ENCODE results near the gene LCORL. TPM values are rescaled to one million over a fixed set of nuclear protein-coding genes. Genes with fewer than 3 reads are reported as not detected.

LCORL gene
- 26.7 TPM for polyA plus RNA-seq (2013, experiment 1 of 2)
- polyA plus RNA-seq (2013, experiment 2 of 2), result 26.9 TPM

- peak; percentile 95 for DNase-seq (ENCODE audit: low spot score)
- no peaks in the 10 kb centered on the region for H3K79me1 ChIP-seq (ENCODE audit: low read depth, low read length)
- H4K8ac ChIP-seq (ENCODE audit: low read depth, low read length), result no peak within 1 kb of the TSS
- peak within 1 kb of the TSS; percentile 96 for H2BK120ac ChIP-seq (ENCODE audit: low read depth, low read length)
- H2BK12ac ChIP-seq (ENCODE audit: low read length), result no peak within 1 kb of the TSS
- peak within 1 kb of the TSS; percentile 94 for H3K27ac ChIP-seq (replicated peaks; ENCODE audit: low read length)
- peak within 1 kb of the TSS; percentile 90 for H3K9ac ChIP-seq (ENCODE audit: low read depth, low read length, poor library complexity)
- H3K36me3 ChIP-seq (replicated peaks in 1 of 2; ENCODE audit: control insufficient read depth in 2 of 2, insufficient read depth in 2 of 2, low read length in 2 of 2), result peaks cover 0 to 2% of the 10 kb centered on the region in 2 donors
- peak within 1 kb of the TSS; percentile 80 for H3K23ac ChIP-seq (ENCODE audit: low read depth, low read length, poor library complexity)
- H3K4ac ChIP-seq (ENCODE audit: low read length), result no peak within 1 kb of the TSS
- H3K4me2 ChIP-seq (ENCODE audit: insufficient read depth, low read length, poor library complexity, severe bottlenecking), result peak within 1 kb of the TSS; percentile 71
- H2BK5ac ChIP-seq (ENCODE audit: low read length), result peak within 1 kb of the TSS; percentile 99
- peaks cover 0 to 32% (median 2%) of the 10 kb centered on the region in 3 experiments for H3K27me3 ChIP-seq (ENCODE audit: control insufficient read depth in 3 of 3, insufficient read depth in 3 of 3, low read depth in 1 of 3, low read length in 3 of 3)
- H2AK5ac ChIP-seq (ENCODE audit: low read depth, low read length), result peak within 1 kb of the TSS; percentile 56
- peaks cover 0 to 5% of the 10 kb centered on the region in 2 donors for H3K9me3 ChIP-seq (replicated peaks in 1 of 2; ENCODE audit: control insufficient read depth in 2 of 2, insufficient read depth in 1 of 2, low read depth in 1 of 2, low read length in 2 of 2)
- H2AFZ ChIP-seq (ENCODE audit: low read length), result peak within 1 kb of the TSS; percentile 97
- H3K18ac ChIP-seq (ENCODE audit: low read length), result peak within 1 kb of the TSS; percentile 99
- H3K4me1 ChIP-seq (ENCODE audit: control insufficient read depth in 2 of 2, insufficient read depth in 1 of 2, low read depth in 1 of 2, low read length in 2 of 2), result peaks cover 0 to 6% of the 10 kb centered on the region in 2 donors
- peak within 1 kb of the TSS; percentile 98 for H3K14ac ChIP-seq (ENCODE audit: low read length)
- H2BK15ac ChIP-seq (ENCODE audit: low read length), result no peak within 1 kb of the TSS
- WGBS, 2 donors (ENCODE audit: extremely low coverage in 2 of 2, insufficient read length in 2 of 2, insufficient replicate concordance in 1 of 2), result no CpG with 5 or more reads among the region's 71 CpGs
- H3K4me3 ChIP-seq (ENCODE audit: low read length in 2 of 2), result peak within 1 kb of the TSS; percentile 73 to 90
- no peak within 1 kb of the TSS for H4K91ac ChIP-seq (ENCODE audit: low read depth, low read length, poor library complexity)
Measured at GRCh38 chr4:18021720-18022571, at the start of gene LCORL. LCORL (minus strand) TSS chr4:18021755; CDS start chr4:18021751, 4 bp downstream.

DNA sequence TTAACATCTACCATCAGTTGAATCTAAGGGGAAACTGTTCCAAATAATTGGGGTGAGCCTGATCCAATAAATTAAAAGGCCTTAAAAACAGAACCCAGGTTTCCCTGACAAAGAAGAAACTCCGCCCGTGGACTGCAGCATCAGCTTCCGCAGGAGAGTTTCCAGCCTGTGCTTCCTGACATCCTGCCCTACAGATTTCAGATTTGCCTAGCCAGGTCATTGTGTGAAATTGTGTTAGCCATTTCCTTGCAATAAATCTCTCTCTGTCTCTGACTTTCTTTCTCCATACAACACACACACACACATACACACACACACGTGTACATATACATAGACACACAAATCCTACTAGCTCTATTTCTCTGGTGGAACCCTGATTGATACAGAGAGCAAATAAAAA, 48.3 kb upstream of the LCORL start:
- Histone ChIP-seq H3K4ac (ENCODE audit: low read length) (no peak overlapping the region), H3K4me2 (ENCODE audit: insufficient read depth, low read length, poor library complexity, severe bottlenecking) (no peak overlapping the region), H4K91ac (ENCODE audit: low read depth, low read length, poor library complexity) (no peak overlapping the region), H3K27ac (replicated peaks; ENCODE audit: low read length) (no peak overlapping the region), H2BK120ac (ENCODE audit: low read depth, low read length) (no peak overlapping the region), H3K36me3 (replicated peaks in 1 of 2; ENCODE audit: control insufficient read depth in 2 of 2, insufficient read depth in 2 of 2, low read length in 2 of 2) (no peaks in the 10 kb centered on the region), H3K14ac (ENCODE audit: low read length) (no peak overlapping the region), H2BK12ac (ENCODE audit: low read length) (no peak overlapping the region), H3K27me3 (ENCODE audit: control insufficient read depth in 3 of 3, insufficient read depth in 3 of 3, low read depth in 1 of 3, low read length in 3 of 3) (peaks cover 0 to 5% (median 0%) of the 10 kb centered on the region in 3 experiments), H3K18ac (ENCODE audit: low read length) (no peak overlapping the region), H3K9me3 (replicated peaks in 1 of 2; ENCODE audit: control insufficient read depth in 2 of 2, insufficient read depth in 1 of 2, low read depth in 1 of 2, low read length in 2 of 2) (peaks cover 0 to 2% of the 10 kb centered on the region in 2 donors), H3K4me3 (ENCODE audit: low read length in 2 of 2) (no peak overlapping the region), H2AFZ (ENCODE audit: low read length) (no peak overlapping the region), H2AK5ac (ENCODE audit: low read depth, low read length) (no peak overlapping the region), H3K79me1 (ENCODE audit: low read depth, low read length) (no peaks in the 10 kb centered on the region), H2BK15ac (ENCODE audit: low read length) (no peak overlapping the region), H2BK5ac (ENCODE audit: low read length) (no peak overlapping the region), H3K4me1 (ENCODE audit: control insufficient read depth in 2 of 2, insufficient read depth in 1 of 2, low read depth in 1 of 2, low read length in 2 of 2) (no peaks in the 10 kb centered on the region), H3K23ac (ENCODE audit: low read depth, low read length, poor library complexity) (no peak overlapping the region), H4K8ac (ENCODE audit: low read depth, low read length) (no peak overlapping the region), H3K9ac (ENCODE audit: low read depth, low read length, poor library complexity) (no peak overlapping the region)
- no peak for DNase-seq (ENCODE audit: low spot score)
- WGBS, 2 donors (ENCODE audit: extremely low coverage in 2 of 2, insufficient read length in 2 of 2, insufficient replicate concordance in 1 of 2), result no CpG with 5 or more reads among the region's 4 CpGs

DNA sequence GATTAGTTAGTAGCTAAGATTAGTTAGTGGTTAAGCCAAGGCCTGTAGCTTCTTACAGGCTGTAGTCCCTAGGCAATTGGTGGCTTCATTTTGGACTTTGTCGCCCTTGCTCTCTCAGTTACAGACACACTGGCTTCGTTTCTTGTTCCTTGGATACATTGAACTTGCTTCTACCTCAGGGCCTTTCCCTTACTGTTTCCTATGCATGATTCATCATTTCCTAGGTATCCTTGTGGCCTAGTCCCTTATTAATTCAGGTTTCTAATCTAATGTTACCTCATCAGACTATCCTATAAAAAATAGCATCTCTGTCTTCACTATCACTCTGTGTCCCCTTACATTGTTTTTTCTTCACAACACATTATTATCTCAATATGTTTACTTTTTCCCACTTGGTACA, 45.5 kb upstream of the LCORL start:
- no peak overlapping the region for H3K23ac ChIP-seq (ENCODE audit: low read depth, low read length, poor library complexity)
- no peak overlapping the region for H2BK15ac ChIP-seq (ENCODE audit: low read length)
- WGBS, 2 donors (ENCODE audit: extremely low coverage in 2 of 2, insufficient read length in 2 of 2, insufficient replicate concordance in 1 of 2), result no CpG with 5 or more reads among the region's 2 CpGs
- H3K14ac ChIP-seq (ENCODE audit: low read length), result no peak overlapping the region
- no peak overlapping the region for H3K27ac ChIP-seq (replicated peaks; ENCODE audit: low read length)
- H2AFZ ChIP-seq (ENCODE audit: low read length), result no peak overlapping the region
- H3K27me3 ChIP-seq (ENCODE audit: control insufficient read depth in 3 of 3, insufficient read depth in 3 of 3, low read depth in 1 of 3, low read length in 3 of 3), result peaks cover 0 to 5% (median 0%) of the 10 kb centered on the region in 3 experiments
- no peak overlapping the region for H2BK5ac ChIP-seq (ENCODE audit: low read length)
- H3K36me3 ChIP-seq (replicated peaks in 1 of 2; ENCODE audit: control insufficient read depth in 2 of 2, insufficient read depth in 2 of 2, low read length in 2 of 2), result no peaks in the 10 kb centered on the region
- H3K79me1 ChIP-seq (ENCODE audit: low read depth, low read length), result no peaks in the 10 kb centered on the region
- H4K91ac ChIP-seq (ENCODE audit: low read depth, low read length, poor library complexity), result no peak overlapping the region
- H4K8ac ChIP-seq (ENCODE audit: low read depth, low read length), result no peak overlapping the region
- H3K4me1 ChIP-seq (ENCODE audit: control insufficient read depth in 2 of 2, insufficient read depth in 1 of 2, low read depth in 1 of 2, low read length in 2 of 2), result no peaks in the 10 kb centered on the region
- H3K4ac ChIP-seq (ENCODE audit: low read length), result no peak overlapping the region
- peaks cover 0 to 5% of the 10 kb centered on the region in 2 donors for H3K9me3 ChIP-seq (replicated peaks in 1 of 2; ENCODE audit: control insufficient read depth in 2 of 2, insufficient read depth in 1 of 2, low read depth in 1 of 2, low read length in 2 of 2)
- no peak for DNase-seq (ENCODE audit: low spot score)
- H3K18ac ChIP-seq (ENCODE audit: low read length), result no peak overlapping the region
- H2BK12ac ChIP-seq (ENCODE audit: low read length), result no peak overlapping the region
- H3K4me3 ChIP-seq (ENCODE audit: low read length in 2 of 2), result no peak overlapping the region
- no peak overlapping the region for H2AK5ac ChIP-seq (ENCODE audit: low read depth, low read length)
- H2BK120ac ChIP-seq (ENCODE audit: low read depth, low read length), result no peak overlapping the region
- H3K4me2 ChIP-seq (ENCODE audit: insufficient read depth, low read length, poor library complexity, severe bottlenecking), result no peak overlapping the region
- H3K9ac ChIP-seq (ENCODE audit: low read depth, low read length, poor library complexity), result no peak overlapping the region

DNA sequence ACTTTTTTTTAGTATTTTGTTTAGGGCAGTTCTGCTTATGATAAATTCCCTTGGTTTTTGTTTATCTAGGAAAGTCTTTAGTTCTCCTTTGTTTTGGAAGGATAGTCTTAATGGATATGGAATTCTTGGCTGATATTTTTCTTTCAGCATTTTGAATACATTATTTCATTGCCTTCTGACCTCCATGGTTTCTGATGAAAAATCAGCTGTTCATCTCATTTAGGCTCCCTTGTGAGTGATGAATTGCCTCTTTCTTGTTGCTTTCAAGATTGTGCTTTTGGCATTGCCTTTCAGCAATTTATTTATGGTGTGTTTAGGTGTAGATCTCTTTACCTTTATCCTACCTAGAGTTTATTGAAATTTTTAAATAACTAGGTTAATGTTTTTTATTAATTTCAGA, 41.5 kb upstream of the LCORL start:
- peaks cover 0 to 5% of the 10 kb centered on the region in 2 donors for H3K9me3 ChIP-seq (replicated peaks in 1 of 2; ENCODE audit: control insufficient read depth in 2 of 2, insufficient read depth in 1 of 2, low read depth in 1 of 2, low read length in 2 of 2)
- DNase-seq (ENCODE audit: low spot score), result no peak
- H2AFZ ChIP-seq (ENCODE audit: low read length), result no peak overlapping the region
- no peak overlapping the region for H2BK5ac ChIP-seq (ENCODE audit: low read length)
- H2BK12ac ChIP-seq (ENCODE audit: low read length), result no peak overlapping the region
- no peak overlapping the region for H3K4ac ChIP-seq (ENCODE audit: low read length)
- H3K79me1 ChIP-seq (ENCODE audit: low read depth, low read length), result no peaks in the 10 kb centered on the region
- no peak overlapping the region for H3K27ac ChIP-seq (replicated peaks; ENCODE audit: low read length)
- no peak overlapping the region for H2BK120ac ChIP-seq (ENCODE audit: low read depth, low read length)
- H3K4me3 ChIP-seq (ENCODE audit: low read length in 2 of 2), result no peak overlapping the region
- H3K14ac ChIP-seq (ENCODE audit: low read length), result no peak overlapping the region
- no peak overlapping the region for H3K9ac ChIP-seq (ENCODE audit: low read depth, low read length, poor library complexity)
- no peaks in the 10 kb centered on the region for H3K27me3 ChIP-seq (ENCODE audit: control insufficient read depth in 3 of 3, insufficient read depth in 3 of 3, low read depth in 1 of 3, low read length in 3 of 3)
- no peak overlapping the region for H4K91ac ChIP-seq (ENCODE audit: low read depth, low read length, poor library complexity)
- H2BK15ac ChIP-seq (ENCODE audit: low read length), result no peak overlapping the region
- H3K36me3 ChIP-seq (replicated peaks in 1 of 2; ENCODE audit: control insufficient read depth in 2 of 2, insufficient read depth in 2 of 2, low read length in 2 of 2), result no peaks in the 10 kb centered on the region
- no peak overlapping the region for H3K4me2 ChIP-seq (ENCODE audit: insufficient read depth, low read length, poor library complexity, severe bottlenecking)
- H3K23ac ChIP-seq (ENCODE audit: low read depth, low read length, poor library complexity), result no peak overlapping the region
- H4K8ac ChIP-seq (ENCODE audit: low read depth, low read length), result no peak overlapping the region
- no peak overlapping the region for H2AK5ac ChIP-seq (ENCODE audit: low read depth, low read length)
- H3K18ac ChIP-seq (ENCODE audit: low read length), result no peak overlapping the region
- H3K4me1 ChIP-seq (ENCODE audit: control insufficient read depth in 2 of 2, insufficient read depth in 1 of 2, low read depth in 1 of 2, low read length in 2 of 2), result no peaks in the 10 kb centered on the region
